Left lobe of liver (tissue), 2 donors: ENCODE results near the gene TM2D3. TPM values are rescaled to one million over a fixed set of nuclear protein-coding genes. Genes with fewer than 3 reads are reported as not detected.

Experiments
- ATAC-seq: fragments of 200-7000 bp; cut with Tn5 transposase; one replicate; pipeline ENCODE4 v1.9.1; 2020; ENCODE audit warnings: mild to moderate bottlenecking, moderate library complexity
- DNase-seq: peaks from one replicate; pipeline ENCODE4 v3.0.0-alpha.2; 2020; ENCODE audit warnings: low spot score
- total RNA-seq: library from RNA; stranded (reverse); gene quantifications from one replicate; pipeline ENCODE4 v1.2.1, GENCODE V29; 2021
- donor health status: DM: no; HTN: no; CAD: no; lungs with moderate emphysema.
- donor health status: DM: no; HTN: yes; CAD: no.

TM2D3 gene
- total RNA-seq, 1 donor from 2014 or later, result 30.4 TPM

- ATAC-seq (no peak), DNase-seq (no peak)
Measured at GRCh38 chr15:101609742-101610610, 42.2 kb downstream of the TM2D3 start.

GRCh38 chr15:101608201-101608600 lies 44.0 kb downstream of the TM2D3 start:
- DNase-seq, result no peak
- ATAC-seq, result peak; percentile 40

- DNase-seq, result no peak
- ATAC-seq, result no peak
Measured at GRCh38 chr15:101607108-101607507, 45.1 kb downstream of the TM2D3 start.

- DNase-seq (no peak), ATAC-seq (no peak)
Measured at GRCh38 chr15:101604124-101604874, 47.9 kb downstream of the TM2D3 start.

GRCh38 chr15:101602801-101603200 lies 49.4 kb downstream of the TM2D3 start:
- no peak for DNase-seq
- ATAC-seq, result no peak

- DNase-seq, result no peak
Measured at GRCh38 chr15:101600035-101600434, 52.1 kb downstream of the TM2D3 start.

GRCh38 chr15:101599091-101599490 lies 53.1 kb downstream of the TM2D3 start:
- no peak for DNase-seq
- ATAC-seq, result no peak

More at GRCh38 chr15:101600035-101600434, 52.1 kb downstream of the TM2D3 start:
- no peak for ATAC-seq

- DNase-seq, result no peak
- ATAC-seq, result no peak
Measured at GRCh38 chr15:101597360-101597928, 54.7 kb downstream of the TM2D3 start.

GRCh38 chr15:101596633-101597032 lies 55.5 kb downstream of the TM2D3 start:
- ATAC-seq (no peak), DNase-seq (no peak)

Other genes starting within 250 kb of the TM2D3 start
- gene PCSK6, start 162.7 kb downstream of the TM2D3 start, total RNA-seq, result 180 TPM
- gene TARS3, start 72.1 kb upstream of the TM2D3 start, total RNA-seq, result 5.1 TPM
- gene OR4F6, start 151.1 kb upstream of the TM2D3 start, total RNA-seq, result not detected
- gene OR4F15, start 159.8 kb upstream of the TM2D3 start, total RNA-seq, result not detected